ENCODE data around the gene MBD5. TPM values are rescaled to one million over a fixed set of nuclear protein-coding genes. Genes with fewer than 3 reads are reported as not detected.

The MBD5 gene
- total and polyA plus RNA-seq, 11 donors, result 6.8 to 44.4 (median 24.9) TPM

DNA sequence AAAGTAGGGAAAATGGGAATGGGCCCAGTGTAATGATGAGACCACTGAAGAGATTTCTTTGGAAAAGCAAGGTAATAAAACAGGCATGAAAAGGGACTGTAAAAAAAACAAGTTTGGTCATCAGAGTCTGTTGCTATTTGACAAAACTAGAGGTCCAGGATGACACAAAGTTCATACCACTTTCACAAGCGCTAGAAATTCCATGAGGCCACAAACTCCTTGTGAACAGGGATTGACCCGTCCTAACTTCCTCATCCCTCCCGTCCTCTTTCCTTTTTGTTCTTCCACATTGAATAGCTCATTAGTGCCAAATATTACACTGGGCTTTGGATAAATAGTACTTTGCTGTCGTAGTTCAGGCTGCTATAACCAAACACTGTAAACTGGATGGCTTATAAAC lies 434.9 kb downstream of the MBD5 start:
- no peaks in the 10 kb centered on the region for H3K9me3 ChIP-seq
- peaks cover 0 to 5% (median 0%) of the 10 kb centered on the region in 9 donors for H3K36me3 ChIP-seq
- WGBS, 4 donors, result 82 to 88% (median 86%) methylated on average over 4 of the region's 4 CpGs
- intact Hi-C loops (cut with DNase I), result no loop called here
- no peak for ATAC-seq
- DNase-seq, result no peak
- H3K27ac ChIP-seq, result no peak overlapping the region
- no peak overlapping the region for H3K4me3 ChIP-seq
- H3K4me1 ChIP-seq, result peaks cover 0 to 8% (median 1%) of the 10 kb centered on the region in 12 donors
- H3K27me3 ChIP-seq, result no peaks in the 10 kb centered on the region
- TF ChIP-seq, protein P1, sequence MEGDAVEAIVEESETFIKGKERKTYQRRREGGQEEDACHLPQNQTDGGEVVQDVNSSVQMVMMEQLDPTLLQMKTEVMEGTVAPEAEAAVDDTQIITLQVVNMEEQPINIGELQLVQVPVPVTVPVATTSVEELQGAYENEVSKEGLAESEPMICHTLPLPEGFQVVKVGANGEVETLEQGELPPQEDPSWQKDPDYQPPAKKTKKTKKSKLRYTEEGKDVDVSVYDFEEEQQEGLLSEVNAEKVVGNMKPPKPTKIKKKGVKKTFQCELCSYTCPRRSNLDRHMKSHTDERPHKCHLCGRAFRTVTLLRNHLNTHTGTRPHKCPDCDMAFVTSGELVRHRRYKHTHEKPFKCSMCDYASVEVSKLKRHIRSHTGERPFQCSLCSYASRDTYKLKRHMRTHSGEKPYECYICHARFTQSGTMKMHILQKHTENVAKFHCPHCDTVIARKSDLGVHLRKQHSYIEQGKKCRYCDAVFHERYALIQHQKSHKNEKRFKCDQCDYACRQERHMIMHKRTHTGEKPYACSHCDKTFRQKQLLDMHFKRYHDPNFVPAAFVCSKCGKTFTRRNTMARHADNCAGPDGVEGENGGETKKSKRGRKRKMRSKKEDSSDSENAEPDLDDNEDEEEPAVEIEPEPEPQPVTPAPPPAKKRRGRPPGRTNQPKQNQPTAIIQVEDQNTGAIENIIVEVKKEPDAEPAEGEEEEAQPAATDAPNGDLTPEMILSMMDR (IDR thresholded peaks at IDR 0.05), result no peak
- TF ChIP-seq POLR2A (IDR thresholded peaks at IDR 0.05), result no peak

DNA sequence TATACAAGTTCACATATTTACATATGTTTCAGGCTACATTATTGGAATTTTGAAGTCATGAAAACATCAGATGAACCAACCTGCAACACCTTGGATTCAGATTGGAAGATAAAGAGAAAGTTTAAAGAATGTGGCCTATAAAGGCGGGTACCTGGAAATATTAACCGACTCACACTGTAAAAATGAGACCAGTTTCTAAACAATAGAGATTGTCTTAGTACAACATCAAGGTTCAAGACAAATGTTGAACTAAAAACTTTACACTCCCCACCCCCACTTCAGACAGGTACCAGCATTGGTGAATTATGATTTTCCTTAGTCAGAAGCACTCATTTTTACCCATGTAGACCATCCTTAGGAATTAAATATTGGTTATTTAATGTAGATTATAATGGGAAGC lies 437.3 kb downstream of the MBD5 start:
- DNase-seq, result no peak

DNA sequence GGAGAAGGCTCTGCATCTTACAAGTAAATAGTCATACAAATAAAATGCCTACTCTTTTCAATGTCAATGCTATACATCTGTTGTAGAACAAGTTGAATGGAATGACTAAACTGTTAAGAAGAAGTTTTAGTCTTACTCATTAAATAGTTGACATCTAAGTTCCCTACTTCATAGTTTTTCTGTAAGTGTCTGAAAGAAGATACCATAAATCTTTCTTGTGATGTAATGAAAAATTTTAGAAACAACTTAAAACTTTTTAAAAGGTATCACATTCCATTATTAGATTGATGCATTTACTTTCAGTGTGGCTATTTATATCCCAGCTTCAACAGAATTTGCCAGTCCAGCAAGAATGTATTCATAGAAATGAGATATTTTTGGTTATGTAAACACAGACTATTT lies 438.5 kb downstream of the MBD5 start:
- no peak for ATAC-seq
- peaks cover 0 to 8% (median 1%) of the 10 kb centered on the region in 12 donors for H3K4me1 ChIP-seq
- peaks cover 0 to 13% (median 7%) of the 10 kb centered on the region in 9 donors for H3K36me3 ChIP-seq
- intact Hi-C loops (cut with DNase I), result no loop called here
- DNase-seq, result no peak
- no peaks in the 10 kb centered on the region for H3K27me3 ChIP-seq
- H3K9me3 ChIP-seq, result no peaks in the 10 kb centered on the region
- no peak overlapping the region for H3K27ac ChIP-seq
- no peak for TF ChIP-seq POLR2A (IDR thresholded peaks at IDR 0.05)
- TF ChIP-seq, protein P1 (IDR thresholded peaks at IDR 0.05), result no peak
- H3K4me3 ChIP-seq, result no peak overlapping the region

More for the DNA sequence above, 437.3 kb downstream of the MBD5 start:
- peaks cover 0 to 8% (median 1%) of the 10 kb centered on the region in 12 donors for H3K4me1 ChIP-seq
- intact Hi-C loops (cut with DNase I), result no loop called here
- no peaks in the 10 kb centered on the region for H3K9me3 ChIP-seq
- H3K4me3 ChIP-seq, result no peak overlapping the region
- no peaks in the 10 kb centered on the region for H3K27me3 ChIP-seq
- no peak for ATAC-seq
- WGBS, 4 donors, result 97 to 99% (median 98%) methylated on average over 2 of the region's 2 CpGs
- no peak overlapping the region for H3K27ac ChIP-seq
- peaks cover 0 to 5% (median 0%) of the 10 kb centered on the region in 9 donors for H3K36me3 ChIP-seq
- TF ChIP-seq POLR2A (IDR thresholded peaks at IDR 0.05), result no peak
- TF ChIP-seq, protein P1 (IDR thresholded peaks at IDR 0.05), result no peak

DNA sequence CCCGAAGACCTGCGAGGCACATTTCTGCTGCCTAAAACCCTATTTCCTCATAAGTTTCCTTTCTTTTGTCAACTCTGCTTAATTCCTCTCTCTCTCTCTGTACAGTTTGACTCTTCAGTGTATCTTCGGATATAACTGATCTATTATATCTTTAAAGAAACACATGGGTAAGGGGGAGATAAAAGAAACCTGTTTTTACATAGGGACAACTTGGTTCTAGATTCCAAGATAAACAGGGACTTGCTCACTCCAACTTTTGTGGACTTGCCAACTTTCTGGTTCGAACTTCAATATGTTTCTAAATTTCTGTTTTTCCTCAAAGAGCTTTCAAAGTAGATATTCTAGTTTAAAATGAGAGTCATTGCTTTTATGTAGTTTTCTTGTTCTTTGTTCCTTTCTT lies 441.0 kb downstream of the MBD5 start:
- peaks cover 0 to 8% (median 1%) of the 10 kb centered on the region in 12 donors for H3K4me1 ChIP-seq
- 80 to 87% (median 85%) methylated on average over 4 of the region's 4 CpGs for WGBS, 4 donors

More for the DNA sequence above, 441.0 kb downstream of the MBD5 start:
- ATAC-seq, result no peak
- H3K36me3 ChIP-seq, result peaks cover 0 to 32% (median 13%) of the 10 kb centered on the region in 9 donors
- H3K4me3 ChIP-seq, result no peak overlapping the region
- DNase-seq, result no peak
- H3K27ac ChIP-seq, result no peak overlapping the region
- no peaks in the 10 kb centered on the region for H3K27me3 ChIP-seq
- H3K9me3 ChIP-seq, result no peaks in the 10 kb centered on the region
- intact Hi-C loops (cut with DNase I), result no loop called here
- TF ChIP-seq, protein P1 (IDR thresholded peaks at IDR 0.05), result no peak
- TF ChIP-seq POLR2A (IDR thresholded peaks at IDR 0.05), result no peak
